IMR-90 (cell line): Measurements from ENCODE around the gene SAYSD1. TPM values are rescaled to one million over a fixed set of nuclear protein-coding genes. Genes with fewer than 3 reads are reported as not detected.

Experiments
- ATAC-seq: fragments of 200-7000 bp; cut with Tn5 transposase; 2 replicates; pipeline ENCODE4 v1.9.1; 2020; ENCODE audit warnings: low read depth, mild to moderate bottlenecking, moderate library complexity
- BruUV-seq: library from RNA; stranded (reverse); fragments of 400-500 nt; replicated peaks from 2 replicates; lab custom pipeline; 2021; lab: Mats Ljungman, UMichigan
- CTCF ChIA-PET: fragments of 300-600 bp; formaldehyde crosslinking; extraction: SDS; loops from one replicate; lab custom pipeline; 2021; ENCODE audit warnings: antibody characterized with exemption; lab: Yijun Ruan, JAX
- POLR2A ChIA-PET: fragments of 300-600 bp; sonication (Branson Sonifier 250); formaldehyde crosslinking; loops from one replicate; lab custom pipeline; 2022; ENCODE audit warnings: antibody characterized with exemption; ENCODE audit not compliant: unreplicated experiment; lab: Charles Lee
- DNase-seq: peaks from one replicate; pipeline ENCODE4 v3.0.0; 2013
- H2AFZ ChIP-seq: replicated peaks from 2 replicates; pipeline ENCODE3; 2013; ENCODE audit warnings: low read length, mild to moderate bottlenecking; ENCODE audit not compliant: poor library complexity
- H2AK5ac ChIP-seq: 2 replicates; pipeline ENCODE4 v1.6.1; 2013; ENCODE audit warnings: low read depth, low read length, inconsistent platforms
- H2AK9ac ChIP-seq: replicated peaks from 2 replicates; pipeline ENCODE3; 2013; ENCODE audit warnings: mild to moderate bottlenecking, low read depth, low read length, moderate library complexity; ENCODE audit not compliant: poor library complexity
- H2BK120ac ChIP-seq: 2 replicates; pipeline ENCODE4 v1.6.1; 2013; ENCODE audit warnings: low read depth, low read length, inconsistent platforms
- H2BK15ac ChIP-seq: 3 replicates; pipeline ENCODE4 v1.6.1; 2013; ENCODE audit warnings: low read depth, low read length, inconsistent platforms
- H2BK20ac ChIP-seq: 2 replicates; pipeline ENCODE4 v1.6.1; 2013; ENCODE audit warnings: low read depth, mild to moderate bottlenecking, inconsistent platforms, low read length, moderate library complexity
- H2BK5ac ChIP-seq: 2 replicates; pipeline ENCODE4 v1.6.1; 2013; ENCODE audit warnings: mild to moderate bottlenecking, low read depth, low read length, inconsistent platforms; ENCODE audit not compliant: poor library complexity, severe bottlenecking
- H3K14ac ChIP-seq: replicated peaks from 2 replicates; pipeline ENCODE4 v1.6.1; 2013; ENCODE audit warnings: low read depth, low read length, inconsistent platforms
- H3K18ac ChIP-seq: 2 replicates; pipeline ENCODE4 v1.6.1; 2013; ENCODE audit warnings: low read depth, low read length, control low read depth
- H3K23ac ChIP-seq: 2 replicates; pipeline ENCODE4 v1.6.1; 2013; ENCODE audit warnings: low read depth, low read length, inconsistent platforms
- H3K27ac ChIP-seq: 2 replicates; pipeline ENCODE4 v1.5.1; 2013; ENCODE audit warnings: mild to moderate bottlenecking, control low read depth, low read length; ENCODE audit not compliant: insufficient read depth
- H3K27me3 ChIP-seq: 2 replicates; pipeline ENCODE4 v1.6.1; 2013; ENCODE audit warnings: low read length; ENCODE audit not compliant: control insufficient read depth, insufficient read depth
- H3K36me3 ChIP-seq: 2 replicates; pipeline ENCODE4 v1.6.1; 2013; ENCODE audit warnings: low read length, mixed read lengths; ENCODE audit not compliant: control insufficient read depth, insufficient read depth
- H3K4ac ChIP-seq: 2 replicates; pipeline ENCODE4 v1.6.1; 2013; ENCODE audit warnings: low read depth, low read length, inconsistent platforms
- H3K4me1 ChIP-seq: 2 replicates; pipeline ENCODE4 v1.6.1; 2013; ENCODE audit warnings: low read length, mixed read lengths; ENCODE audit not compliant: control insufficient read depth, insufficient read depth
- H3K4me2 ChIP-seq: 2 replicates; pipeline ENCODE4 v1.6.1; 2013; ENCODE audit warnings: low read depth, mild to moderate bottlenecking, control low read depth, low read length, moderate library complexity
- H3K4me3 ChIP-seq: 2 replicates; pipeline ENCODE4 v1.5.1; 2013; ENCODE audit warnings: low read depth, mild to moderate bottlenecking, control low read depth, low read length, moderate library complexity; ENCODE audit not compliant: insufficient read depth
- H3K56ac ChIP-seq: 2 replicates; pipeline ENCODE4 v1.6.1; 2013; ENCODE audit warnings: low read length, inconsistent platforms; ENCODE audit not compliant: insufficient read depth; ENCODE audit errors: extremely low read depth
- H3K79me1 ChIP-seq, 2 experiments: 2 replicates each; pipeline ENCODE4 v1.6.1; 2013; ENCODE audit warnings: low read length in 2 of 2, inconsistent platforms in 1 of 2, low read depth in 1 of 2
- H3K9ac ChIP-seq: 2 replicates; pipeline ENCODE4 v1.6.1; 2013; ENCODE audit warnings: low read depth, low read length, control low read depth
- H3K9me1 ChIP-seq: 2 replicates; pipeline ENCODE4 v1.6.1; 2013; ENCODE audit warnings: low read length, inconsistent platforms; ENCODE audit not compliant: insufficient read depth
- H3K9me3 ChIP-seq: 2 replicates; pipeline ENCODE4 v1.6.1; 2013; ENCODE audit warnings: low read length; ENCODE audit not compliant: control insufficient read depth, insufficient read depth
- H4K20me1 ChIP-seq: 2 replicates; pipeline ENCODE4 v1.6.1; 2013; ENCODE audit warnings: low read length, inconsistent platforms; ENCODE audit not compliant: insufficient read depth
- H4K5ac ChIP-seq: 2 replicates; pipeline ENCODE4 v1.6.1; 2013; ENCODE audit warnings: mild to moderate bottlenecking, low read depth, low read length, control low read depth
- H4K8ac ChIP-seq, 2 experiments: 2 replicates each; pipeline ENCODE4 v1.6.1; 2013; ENCODE audit warnings: low read depth in 2 of 2, low read length in 2 of 2, control low read depth in 1 of 2, inconsistent platforms in 1 of 2
- H4K91ac ChIP-seq: 2 replicates; pipeline ENCODE4 v1.6.1; 2013; ENCODE audit warnings: low read depth, low read length, inconsistent platforms; ENCODE audit not compliant: insufficient read depth
- CEBPB ChIP-seq: IDR thresholded peaks from 2 replicates; pipeline ENCODE4 v1.6.1; 2012; ENCODE audit warnings: low read depth, low read length, improper control_type of control experiment
- FOS ChIP-seq: fragments of 150-350 bp; IDR thresholded peaks from 2 replicates; pipeline ENCODE4 v1.6.1; 2016; ENCODE audit warnings: low read depth, low read length
- MAFK ChIP-seq: IDR thresholded peaks from 2 replicates; pipeline ENCODE4 v1.6.1; 2012; ENCODE audit warnings: low read depth, low read length, improper control_type of control experiment
- MXI1 ChIP-seq: IDR thresholded peaks from 2 replicates; pipeline ENCODE4 v1.6.1; 2012; ENCODE audit warnings: low read depth, mild to moderate bottlenecking, low read length, moderate library complexity, borderline replicate concordance
- POLR2A ChIP-seq: IDR thresholded peaks from 2 replicates; pipeline ENCODE4 v1.6.1; 2012; ENCODE audit warnings: mild to moderate bottlenecking, low read depth, low read length
- SMC3 ChIP-seq: fragments of 150-350 bp; IDR thresholded peaks from 2 replicates; pipeline ENCODE4 v1.6.1; 2016; ENCODE audit warnings: low read depth, mild to moderate bottlenecking, antibody characterized with exemption, low read length, moderate library complexity
- WGBS, 2 experiments: methylation state at CpG; one replicate each; pipeline versions ENCODE4 v1.1.5 to v1.1.7; 2013; ENCODE audit warnings: missing lambda C conversion rate in 2 of 2; ENCODE audit not compliant: insufficient read length in 1 of 2; ENCODE audit errors: extremely low coverage in 2 of 2; 5-methylcytosine and 5-hydroxymethylcytosine counted together
- dilution Hi-C: fragments of 300-500 bp; cut with HindIII; formaldehyde crosslinking; loops from one replicate; pipeline ENCODE4 v1.14.3; 2018; ENCODE audit warnings: low sequenced_read_pairs; ENCODE audit not compliant: unreplicated experiment
- in situ Hi-C: fragments of 300-500 bp; cut with MboI; formaldehyde crosslinking; loops from 3 replicates; pipeline ENCODE4 v1.14.3; 2019; ENCODE audit warnings: low sequenced_read_pairs, inconsistent platforms, mixed read lengths
- intact Hi-C: fragments of 100-400 bp; cut with micrococcal nuclease; formaldehyde crosslinking; loops from 2 replicates; pipeline ENCODE4 v1.10.0; 2022
- polyA plus RNA-seq, 3 experiments: library from polyadenylated mRNA; depleted of rRNA; stranded (reverse); fragments of >200 nt; gene quantifications; 2 replicates each; pipeline ENCODE4 v1.2.3, GENCODE V29; 2012; ENCODE audit warnings: low replicate concordance in 1 of 3
- total RNA-seq: library from RNA; depleted of rRNA; stranded (reverse); fragments of >200 nt; gene quantifications from 2 replicates; pipeline ENCODE4 v1.2.3, GENCODE V29; 2012
- TF ChIP-seq, protein P1 (sequence below): fragments of 150-350 bp; IDR thresholded peaks from 2 replicates; pipeline ENCODE4 v1.6.1; 2017; ENCODE audit warnings: mild to moderate bottlenecking, antibody characterized with exemption, low read length, low read depth

The SAYSD1 gene
- total and polyA plus RNA-seq, 2 of the 4 experiments (the other 2 are of a cell fraction), result 5.7 to 5.9 TPM

DNA sequence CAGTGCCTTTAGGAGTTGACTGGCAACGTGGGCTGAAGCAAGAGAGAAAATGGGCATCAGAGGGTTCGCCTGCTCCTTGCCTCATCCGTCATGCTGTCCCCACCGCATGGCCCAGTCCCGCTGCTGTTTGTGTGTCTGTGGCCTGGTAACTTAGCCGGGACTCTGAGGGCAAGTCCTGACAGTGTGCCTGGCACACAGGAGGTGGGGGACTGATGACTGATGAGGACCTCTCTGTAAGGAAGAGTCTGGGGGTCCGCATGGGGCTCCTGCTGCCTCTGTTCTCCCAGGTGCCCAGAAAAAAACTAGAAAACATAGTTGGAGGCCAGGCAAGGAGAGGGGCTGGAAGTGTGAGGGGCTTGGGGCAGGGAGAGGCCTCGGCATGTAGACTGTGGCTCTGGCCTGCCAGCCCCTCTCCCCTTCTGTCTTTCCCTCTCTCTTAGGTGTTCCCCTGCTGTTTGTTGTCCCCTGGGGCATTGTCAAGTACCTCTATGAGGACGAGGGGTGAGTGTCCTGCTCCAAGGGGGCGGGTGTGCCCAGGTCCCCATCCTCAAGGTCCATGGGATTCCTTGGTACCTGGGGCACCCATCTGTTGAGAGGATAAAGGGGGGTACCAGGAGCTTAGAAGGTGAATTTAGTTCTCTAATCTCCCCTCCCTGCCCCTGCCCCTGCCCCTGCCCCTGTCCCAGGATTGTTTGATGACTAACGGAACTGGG lies 36.9 kb downstream of the SAYSD1 start:
- Histone ChIP-seq H3K4ac (no peak overlapping the region), H2AFZ (no peak overlapping the region), H3K27ac (no peak overlapping the region), H3K4me1 (no peaks in the 10 kb centered on the region), H3K18ac (no peak overlapping the region), H2BK5ac (no peak overlapping the region), H3K56ac (no peak overlapping the region), H4K8ac (no peak overlapping the region), H2BK15ac (no peak overlapping the region), H3K27me3 (no peaks in the 10 kb centered on the region; the same call in 1 of the 2 replicates), H3K9ac (no peak overlapping the region), H2AK9ac (no peak overlapping the region), H3K9me3 (no peaks in the 10 kb centered on the region), H4K91ac (no peak overlapping the region), H3K4me3 (no peak overlapping the region), H3K79me1 (no peaks in the 10 kb centered on the region), H3K36me3 (no peaks in the 10 kb centered on the region), H3K4me2 (no peak overlapping the region), H3K14ac (no peak overlapping the region), H4K20me1 (no peaks in the 10 kb centered on the region), H4K5ac (no peak overlapping the region), H3K23ac (no peak overlapping the region), H2AK5ac (no peak overlapping the region), H2BK20ac (no peak overlapping the region), H3K9me1 (no peaks in the 10 kb centered on the region), H2BK120ac (no peak overlapping the region)
- WGBS, 2 experiments, result 87% methylated on average over 4 of the region's 11 CpGs; no CpG with 5 or more reads in 1 of the 2 experiments
- ATAC-seq (no peak), DNase-seq (no peak)
- TF ChIP-seq MXI1 (no peak), POLR2A (no peak), SMC3 (no peak), CEBPB (no peak), MAFK (no peak), FOS (no peak)
- TF ChIP-seq, protein P1, sequence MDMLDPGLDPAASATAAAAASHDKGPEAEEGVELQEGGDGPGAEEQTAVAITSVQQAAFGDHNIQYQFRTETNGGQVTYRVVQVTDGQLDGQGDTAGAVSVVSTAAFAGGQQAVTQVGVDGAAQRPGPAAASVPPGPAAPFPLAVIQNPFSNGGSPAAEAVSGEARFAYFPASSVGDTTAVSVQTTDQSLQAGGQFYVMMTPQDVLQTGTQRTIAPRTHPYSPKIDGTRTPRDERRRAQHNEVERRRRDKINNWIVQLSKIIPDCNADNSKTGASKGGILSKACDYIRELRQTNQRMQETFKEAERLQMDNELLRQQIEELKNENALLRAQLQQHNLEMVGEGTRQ, result no peak
- dilution Hi-C loops, result no loop called here
- intact Hi-C loops, result no loop called here
- in situ Hi-C loops, result no loop called here
- ChIA-PET POLR2A (no interaction called here), CTCF (no interaction called here)
- BruUV-seq, result no TSS peak
